ENCODE data around the gene SP9. TPM values are rescaled to one million over a fixed set of nuclear protein-coding genes. Genes with fewer than 3 reads are reported as not detected.
A peak's percentile ranks its signal among the peaks of the same experiment; 100 is the strongest.

The SP9 gene
- polyA plus RNA-seq, 2 of the 4 experiments (the other 2 are of a cell fraction): 3.3 to 3.8 TPM

DNA sequence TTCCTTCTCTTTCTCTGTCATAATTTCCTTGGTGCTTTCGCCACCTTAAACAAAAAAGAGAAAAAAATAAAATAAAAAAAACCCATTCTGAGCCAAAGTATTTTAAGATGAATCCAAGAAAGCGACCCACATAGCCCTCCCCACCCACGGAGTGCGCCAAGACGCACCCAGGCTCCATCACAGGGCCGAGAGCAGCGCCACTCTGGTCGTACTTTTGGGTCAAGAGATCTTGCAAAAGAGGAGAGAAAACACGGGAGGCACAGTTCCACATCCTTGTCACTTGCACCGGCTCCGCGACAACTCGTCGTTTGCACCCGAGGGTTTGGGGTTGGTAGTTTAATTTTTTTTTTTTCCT, 1.8 kb upstream of the SP9 start:
- Histone ChIP-seq H3K4me3 (peak overlapping the region; percentile 64), H3K27ac (peak overlapping the region; percentile 31 to 86), H3K4me2 (peak overlapping the region; percentile 97), H3K4me1 (peaks cover 30% of the 10 kb centered on the region), H3K9me3 (no peaks in the 10 kb centered on the region)
- ChIA-PET CTCF (interaction anchor here (1.9 kb wide), 1 partner anchor 175 kb away, joined by 4 read pairs; no protein-coding TSS in a partner anchor), POLR2A (no interaction called here)
- TF ChIP-seq MAFK (IDR thresholded peaks at IDR 0.05; ENCODE audit: partially characterized antibody) (no peak), NPAS2 (CRISPR knock-in tag; IDR thresholded peaks at IDR 0.05; ENCODE audit: borderline replicate concordance) (no peak), HOXA7 (CRISPR knock-in tag; IDR thresholded peaks at IDR 0.05) (no peak), HOXB5 (CRISPR knock-in tag; IDR thresholded peaks at IDR 0.05) (no peak), TP53 (CRISPR knock-in tag; IDR thresholded peaks at IDR 0.05) (no peak), HEYL (CRISPR knock-in tag; IDR thresholded peaks at IDR 0.05) (no peak), ELK1 (IDR thresholded peaks at IDR 0.05; ENCODE audit: low read depth, low read length) (no peak), JUN (IDR thresholded peaks at IDR 0.05) (no peak), BCL3 (IDR thresholded peaks at IDR 0.05) (no peak), FOSB (CRISPR knock-in tag; IDR thresholded peaks at IDR 0.05) (no peak), ZNF302 (CRISPR knock-in tag; IDR thresholded peaks at IDR 0.05) (no peak), EHF (CRISPR knock-in tag; IDR thresholded peaks at IDR 0.05) (no peak), GATA3 (IDR thresholded peaks at IDR 0.05; ENCODE audit: borderline replicate concordance) (no peak), RCOR1 (IDR thresholded peaks at IDR 0.05; ENCODE audit: low read depth, low read length) (no peak), ZSCAN20 (CRISPR knock-in tag; IDR thresholded peaks at IDR 0.05) (no peak), SMC3 (IDR thresholded peaks at IDR 0.05) (no peak), CHD4 (IDR thresholded peaks at IDR 0.05; ENCODE audit: borderline replicate concordance) (no peak), HES2 (IDR thresholded peaks at IDR 0.05) (no peak)
- TF ChIP-seq, protein P1, sequence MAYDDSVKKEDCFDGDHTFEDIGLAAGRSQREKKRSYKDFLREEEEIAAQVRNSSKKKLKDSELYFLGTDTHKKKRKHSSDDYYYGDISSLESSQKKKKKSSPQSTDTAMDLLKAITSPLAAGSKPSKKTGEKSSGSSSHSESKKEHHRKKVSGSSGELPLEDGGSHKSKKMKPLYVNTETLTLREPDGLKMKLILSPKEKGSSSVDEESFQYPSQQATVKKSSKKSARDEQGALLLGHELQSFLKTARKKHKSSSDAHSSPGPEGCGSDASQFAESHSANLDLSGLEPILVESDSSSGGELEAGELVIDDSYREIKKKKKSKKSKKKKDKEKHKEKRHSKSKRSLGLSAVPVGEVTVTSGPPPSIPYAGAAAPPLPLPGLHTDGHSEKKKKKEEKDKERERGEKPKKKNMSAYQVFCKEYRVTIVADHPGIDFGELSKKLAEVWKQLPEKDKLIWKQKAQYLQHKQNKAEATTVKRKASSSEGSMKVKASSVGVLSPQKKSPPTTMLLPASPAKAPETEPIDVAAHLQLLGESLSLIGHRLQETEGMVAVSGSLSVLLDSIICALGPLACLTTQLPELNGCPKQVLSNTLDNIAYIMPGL (CRISPR knock-in tag; IDR thresholded peaks at IDR 0.05; ENCODE audit: borderline replicate concordance): no peak
- ATAC-seq: no peak
- 51% methylated on average over 15 of the region's 15 CpGs for WGBS (ENCODE audit: missing lambda C conversion rate)
- peak in 1 of 2 experiments; percentile 15 for DNase-seq (ENCODE audit: low read depth in 1 of 2, low spot score in 1 of 2)
- no peak for FAIRE-seq

DNA sequence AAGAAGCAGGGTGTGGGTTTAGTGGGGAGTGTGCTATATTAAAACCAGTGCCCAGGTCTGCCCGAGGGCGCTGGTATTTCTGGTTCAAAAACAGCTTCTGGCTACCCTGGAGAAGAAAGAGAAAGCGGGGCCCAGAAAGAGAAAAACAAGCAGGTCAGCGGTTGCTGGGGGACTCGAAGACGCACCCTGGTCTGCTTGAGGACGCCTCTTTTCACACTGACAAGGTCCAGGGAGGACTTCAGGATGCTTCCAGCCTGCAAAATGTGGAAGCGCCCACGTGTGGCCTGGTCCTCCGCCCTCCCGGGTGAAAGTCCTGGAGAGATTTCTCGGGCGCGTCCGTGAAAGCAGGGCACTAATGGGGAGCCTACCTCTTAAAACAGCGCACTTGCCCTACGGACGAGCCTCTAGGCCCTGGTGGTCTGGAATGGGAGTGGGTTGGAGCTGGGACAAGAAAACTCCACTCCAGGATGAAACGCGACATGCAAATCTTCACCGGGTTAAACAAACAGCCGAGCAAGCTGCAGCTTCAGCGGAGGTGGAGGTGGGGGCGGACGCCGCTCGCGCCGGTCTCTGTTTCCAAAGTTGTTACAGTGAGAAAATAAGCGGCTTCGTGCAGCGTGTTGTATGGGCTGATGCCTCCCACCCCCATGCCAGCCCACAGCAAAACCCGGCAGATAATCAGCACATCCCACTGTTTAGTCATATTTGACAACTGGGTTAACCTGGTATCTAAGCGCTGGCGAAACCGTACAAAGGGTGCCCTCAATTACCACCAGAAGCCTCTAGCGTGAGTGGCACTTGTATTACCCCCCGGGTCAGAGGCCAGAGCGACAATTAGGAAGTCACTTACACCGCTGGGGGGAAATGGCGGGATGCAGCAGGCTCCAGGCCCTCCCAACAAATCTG, 1.1 kb upstream of the SP9 start:
- Histone ChIP-seq H3K4me1 (peaks cover 35% of the 10 kb centered on the region), H3K27ac (peak overlapping the region; percentile 39 to 86), H3K4me2 (peak overlapping the region; percentile 97), H3K4me3 (peak overlapping the region; percentile 64; the same call in 2 of the 3 replicates), H3K9me3 (no peaks in the 10 kb centered on the region)
- ChIA-PET POLR2A (interaction anchor here (0.9 kb wide), 1 partner anchor 85 kb away, joined by 3 read pairs; the partner anchor contains the start of gene OLA1), CTCF (interaction anchor here (1.9 kb wide), 1 partner anchor 176 kb away, joined by 4 read pairs; no protein-coding TSS in a partner anchor)
- peak in 1 of 2 experiments; percentile 28 for DNase-seq (ENCODE audit: low read depth in 1 of 2, low spot score in 1 of 2)
- no peak for TF ChIP-seq CHD4 (IDR thresholded peaks at IDR 0.05; ENCODE audit: borderline replicate concordance)
- TF ChIP-seq MAX (IDR thresholded peaks at IDR 0.05): peak; percentile 28; the same call in 1 of the 2 replicates
- WGBS (ENCODE audit: missing lambda C conversion rate): 37% methylated on average over 41 of the region's 41 CpGs
- no peak for FAIRE-seq
- ATAC-seq: no peak
